HL-60 (cell line): ENCODE results near the gene SEZ6.

Source experiments
- DNase-seq, 2 experiments: peaks; one replicate each; pipeline ENCODE4 v3.0.0-alpha.2; 2010 to 2020; ENCODE audit warnings: low read depth in 1 of 2, low spot score in 1 of 2
- H3K27ac ChIP-seq: fragments of 250-450 bp; sonication (Bioruptor Pico); replicated peaks from 2 replicates; pipeline ENCODE4 v1.5.1; 2020; ENCODE audit warnings: mild to moderate bottlenecking, moderate library complexity
- H3K27me3 ChIP-seq: fragments of 250-450 bp; sonication (Bioruptor Pico); 2 replicates; pipeline ENCODE4 v1.5.1; 2021; ENCODE audit warnings: mild to moderate bottlenecking, moderate library complexity; ENCODE audit not compliant: insufficient read depth, poor library complexity, severe bottlenecking
- H3K4me3 ChIP-seq: replicated peaks from 2 replicates; pipeline ENCODE4 v1.5.1; 2011; ENCODE audit warnings: mild to moderate bottlenecking, control low read depth, low read length; ENCODE audit not compliant: insufficient read depth
- GABPA ChIP-seq: IDR thresholded peaks from 2 replicates; pipeline ENCODE4 v1.6.1; 2012; ENCODE audit warnings: low read depth
- POLR2AphosphoS5 ChIP-seq: IDR thresholded peaks from 2 replicates; pipeline ENCODE4 v1.6.1; 2012; ENCODE audit warnings: low read depth
- SPI1 ChIP-seq: IDR thresholded peaks from 2 replicates; pipeline ENCODE4 v1.6.1; 2012; ENCODE audit warnings: low read depth, mild to moderate bottlenecking, borderline replicate concordance
- TF ChIP-seq, protein P1 (sequence below): IDR thresholded peaks from 2 replicates; pipeline ENCODE4 v1.6.1; 2012; ENCODE audit warnings: low read depth; ENCODE audit not compliant: insufficient replicate concordance
- TF ChIP-seq, protein P2 (sequence below): IDR thresholded peaks from one replicate; pipeline ENCODE4 v1.5.1; 2011; ENCODE audit warnings: low read length, control low read depth, inconsistent platforms; ENCODE audit not compliant: insufficient read depth

SEZ6 gene

DNA sequence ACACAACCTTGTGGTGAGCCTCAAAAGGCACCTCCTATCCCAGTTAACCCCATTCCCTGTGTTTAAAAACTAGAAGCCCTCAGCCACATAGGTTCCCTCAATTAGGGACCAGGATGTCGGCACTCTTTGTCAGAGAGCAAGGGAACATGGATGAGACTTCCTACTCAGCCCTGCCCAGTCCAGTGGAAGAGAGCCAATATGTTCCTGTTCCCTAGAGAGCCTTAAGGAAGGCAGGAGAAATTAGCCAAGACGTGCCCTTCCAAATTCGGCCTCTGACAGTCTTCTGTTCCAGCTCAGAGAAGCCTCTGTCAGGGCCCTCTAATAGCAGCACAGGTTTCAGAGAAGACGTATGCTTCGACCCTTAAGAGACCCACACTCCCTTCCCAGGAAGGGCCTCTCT is 88.4 kb downstream of the SEZ6 start:
- Histone ChIP-seq H3K27me3 (no peaks in the 10 kb centered on the region), H3K27ac (no peak overlapping the region), H3K4me3 (no peak overlapping the region)
- no peak for DNase-seq
- TF ChIP-seq POLR2AphosphoS5 (no peak), SPI1 (no peak), GABPA (no peak)
- TF ChIP-seq, protein P1, sequence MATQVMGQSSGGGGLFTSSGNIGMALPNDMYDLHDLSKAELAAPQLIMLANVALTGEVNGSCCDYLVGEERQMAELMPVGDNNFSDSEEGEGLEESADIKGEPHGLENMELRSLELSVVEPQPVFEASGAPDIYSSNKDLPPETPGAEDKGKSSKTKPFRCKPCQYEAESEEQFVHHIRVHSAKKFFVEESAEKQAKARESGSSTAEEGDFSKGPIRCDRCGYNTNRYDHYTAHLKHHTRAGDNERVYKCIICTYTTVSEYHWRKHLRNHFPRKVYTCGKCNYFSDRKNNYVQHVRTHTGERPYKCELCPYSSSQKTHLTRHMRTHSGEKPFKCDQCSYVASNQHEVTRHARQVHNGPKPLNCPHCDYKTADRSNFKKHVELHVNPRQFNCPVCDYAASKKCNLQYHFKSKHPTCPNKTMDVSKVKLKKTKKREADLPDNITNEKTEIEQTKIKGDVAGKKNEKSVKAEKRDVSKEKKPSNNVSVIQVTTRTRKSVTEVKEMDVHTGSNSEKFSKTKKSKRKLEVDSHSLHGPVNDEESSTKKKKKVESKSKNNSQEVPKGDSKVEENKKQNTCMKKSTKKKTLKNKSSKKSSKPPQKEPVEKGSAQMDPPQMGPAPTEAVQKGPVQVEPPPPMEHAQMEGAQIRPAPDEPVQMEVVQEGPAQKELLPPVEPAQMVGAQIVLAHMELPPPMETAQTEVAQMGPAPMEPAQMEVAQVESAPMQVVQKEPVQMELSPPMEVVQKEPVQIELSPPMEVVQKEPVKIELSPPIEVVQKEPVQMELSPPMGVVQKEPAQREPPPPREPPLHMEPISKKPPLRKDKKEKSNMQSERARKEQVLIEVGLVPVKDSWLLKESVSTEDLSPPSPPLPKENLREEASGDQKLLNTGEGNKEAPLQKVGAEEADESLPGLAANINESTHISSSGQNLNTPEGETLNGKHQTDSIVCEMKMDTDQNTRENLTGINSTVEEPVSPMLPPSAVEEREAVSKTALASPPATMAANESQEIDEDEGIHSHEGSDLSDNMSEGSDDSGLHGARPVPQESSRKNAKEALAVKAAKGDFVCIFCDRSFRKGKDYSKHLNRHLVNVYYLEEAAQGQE = no peak
- TF ChIP-seq, protein P2, sequence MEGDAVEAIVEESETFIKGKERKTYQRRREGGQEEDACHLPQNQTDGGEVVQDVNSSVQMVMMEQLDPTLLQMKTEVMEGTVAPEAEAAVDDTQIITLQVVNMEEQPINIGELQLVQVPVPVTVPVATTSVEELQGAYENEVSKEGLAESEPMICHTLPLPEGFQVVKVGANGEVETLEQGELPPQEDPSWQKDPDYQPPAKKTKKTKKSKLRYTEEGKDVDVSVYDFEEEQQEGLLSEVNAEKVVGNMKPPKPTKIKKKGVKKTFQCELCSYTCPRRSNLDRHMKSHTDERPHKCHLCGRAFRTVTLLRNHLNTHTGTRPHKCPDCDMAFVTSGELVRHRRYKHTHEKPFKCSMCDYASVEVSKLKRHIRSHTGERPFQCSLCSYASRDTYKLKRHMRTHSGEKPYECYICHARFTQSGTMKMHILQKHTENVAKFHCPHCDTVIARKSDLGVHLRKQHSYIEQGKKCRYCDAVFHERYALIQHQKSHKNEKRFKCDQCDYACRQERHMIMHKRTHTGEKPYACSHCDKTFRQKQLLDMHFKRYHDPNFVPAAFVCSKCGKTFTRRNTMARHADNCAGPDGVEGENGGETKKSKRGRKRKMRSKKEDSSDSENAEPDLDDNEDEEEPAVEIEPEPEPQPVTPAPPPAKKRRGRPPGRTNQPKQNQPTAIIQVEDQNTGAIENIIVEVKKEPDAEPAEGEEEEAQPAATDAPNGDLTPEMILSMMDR = no peak

DNA sequence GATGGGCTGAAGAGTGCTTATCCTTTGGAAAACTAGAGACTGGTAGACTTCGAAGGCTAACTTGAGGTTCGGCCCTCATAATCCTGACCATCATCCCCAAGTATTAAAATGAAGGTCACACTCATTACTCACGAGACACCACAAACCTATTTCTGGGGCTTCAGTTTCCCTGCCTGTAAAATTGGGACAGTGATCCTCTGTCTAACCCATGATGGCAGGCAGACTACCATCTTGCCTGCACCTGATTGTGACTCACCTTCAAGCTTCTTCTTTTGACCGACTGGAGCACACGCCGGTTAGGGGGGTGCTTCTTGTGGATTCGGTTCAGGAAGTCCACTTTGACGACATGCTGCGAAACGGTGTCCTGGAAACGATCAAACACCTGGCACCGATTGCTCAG is 88.8 kb downstream of the SEZ6 start:
- H3K4me3 ChIP-seq = no peak overlapping the region
- no peak overlapping the region for H3K27ac ChIP-seq
- TF ChIP-seq, protein P2 = no peak
- no peak for TF ChIP-seq SPI1
- no peak for TF ChIP-seq GABPA
- TF ChIP-seq, protein P1 = no peak

DNA sequence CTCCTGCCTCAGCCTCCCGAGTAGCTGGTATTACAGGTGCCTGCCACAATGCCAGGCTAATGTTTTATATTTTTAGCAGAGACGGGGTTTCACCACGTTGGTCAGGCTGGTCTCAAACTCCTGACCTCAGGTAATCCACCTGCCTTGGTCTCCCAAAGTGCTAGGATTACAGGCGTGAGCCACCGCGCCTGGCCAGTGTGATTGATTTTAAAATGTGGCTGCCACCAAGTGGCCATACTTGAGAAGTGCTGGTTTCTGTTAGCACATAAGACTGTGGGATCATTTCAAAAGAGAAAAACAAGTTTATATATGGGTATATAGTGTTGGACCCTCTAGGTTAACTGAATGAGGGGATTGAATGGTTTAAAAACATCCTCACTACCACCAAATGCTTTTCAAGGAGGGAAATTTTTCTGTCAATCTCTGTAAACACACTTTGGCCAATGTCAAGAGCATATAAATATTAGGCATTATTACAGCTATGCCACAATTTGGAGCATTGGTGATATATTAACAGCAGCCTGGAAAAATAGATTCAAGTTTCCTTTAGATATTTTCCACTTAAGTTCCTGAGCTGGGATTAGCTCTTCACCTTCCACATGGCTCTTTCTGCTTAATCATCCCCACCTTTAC is 89.4 kb downstream of the SEZ6 start:
- DNase-seq = peak in 1 of 2 experiments; percentile 37
- no peak for TF ChIP-seq POLR2AphosphoS5
- TF ChIP-seq, protein P2 = peak; percentile 23
- Histone ChIP-seq H3K27ac (no peak overlapping the region), H3K27me3 (no peaks in the 10 kb centered on the region), H3K4me3 (no peak overlapping the region)

More for the DNA sequence above, 88.8 kb downstream of the SEZ6 start:
- H3K27me3 ChIP-seq = no peaks in the 10 kb centered on the region
- no peak for DNase-seq

DNA sequence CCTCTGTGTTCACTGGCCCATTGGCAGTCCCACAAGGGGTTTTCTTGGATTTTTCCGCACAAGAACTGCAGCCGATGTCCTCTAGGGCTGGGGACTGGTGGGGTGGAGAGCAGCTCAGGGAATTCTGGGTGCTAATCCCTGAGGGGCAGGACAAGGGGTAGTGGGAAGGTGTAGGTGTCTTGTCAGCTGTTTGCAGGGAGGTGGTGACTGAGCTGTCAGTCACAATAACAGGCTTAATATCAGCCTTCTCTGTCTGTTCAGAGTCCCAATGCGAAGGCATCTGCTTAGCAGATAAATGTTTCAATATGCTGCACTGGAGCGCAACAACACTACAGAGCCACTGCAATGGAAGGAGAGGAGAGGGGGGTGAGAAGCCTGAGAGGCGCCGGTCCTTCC is 92.9 kb downstream of the SEZ6 start:
- no peak for DNase-seq
- H3K27ac ChIP-seq = no peak overlapping the region

More for the DNA sequence above, 92.9 kb downstream of the SEZ6 start:
- H3K4me3 ChIP-seq = no peak overlapping the region
- H3K27me3 ChIP-seq = no peaks in the 10 kb centered on the region
- no peak for TF ChIP-seq GABPA
- no peak for TF ChIP-seq POLR2AphosphoS5
- TF ChIP-seq, protein P2 = no peak
- no peak for TF ChIP-seq SPI1
- TF ChIP-seq, protein P1 = no peak
